ENCODE measurements around the gene ASL.
"Not testable (repeated sequence)": the region's sequence is repeated elsewhere in the genome, so short reads cannot be mapped to it uniquely, and the experiment has no call there.

Gene ASL

DNA sequence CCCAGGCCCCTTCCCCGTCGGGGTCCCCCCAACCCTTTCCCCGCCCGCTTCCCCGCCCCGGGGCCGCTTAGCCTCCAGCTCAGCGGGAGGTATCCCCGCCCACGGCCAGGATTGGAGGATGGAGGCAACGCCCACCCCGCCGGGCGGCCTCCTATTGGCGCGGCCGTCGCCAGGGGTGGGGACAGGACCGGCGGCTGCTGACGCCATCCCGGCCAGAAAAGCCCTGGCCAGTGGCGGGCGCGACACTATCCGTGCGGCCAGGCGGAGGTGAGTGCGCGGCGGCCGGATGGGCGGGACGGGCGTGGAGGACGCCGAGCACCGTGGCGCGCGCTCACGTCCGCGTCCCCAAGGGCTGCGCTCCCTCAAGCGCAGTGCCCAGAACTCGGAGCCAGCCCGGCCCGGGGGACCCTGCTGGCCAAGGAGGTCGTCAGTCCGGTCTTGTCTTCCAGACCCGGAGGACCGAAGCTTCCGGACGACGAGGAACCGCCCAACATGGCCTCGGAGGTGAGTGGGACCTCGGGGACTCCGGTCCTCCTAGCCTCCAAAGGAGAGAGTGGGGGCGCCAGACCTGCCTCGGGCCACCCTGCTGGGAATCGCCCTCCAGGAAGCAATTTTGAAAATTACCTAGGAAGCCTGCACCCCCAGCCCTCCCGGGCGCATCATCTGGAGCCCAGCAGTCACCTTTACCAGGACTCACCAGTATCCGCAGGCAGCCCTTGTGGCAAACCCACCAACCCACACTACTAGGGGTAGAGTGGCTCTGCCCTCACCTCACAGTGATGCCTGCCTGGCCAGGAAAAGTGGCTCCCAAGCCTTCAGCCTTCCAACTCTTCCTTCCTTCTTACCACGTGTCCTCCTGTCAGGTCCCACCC, at the start of gene ASL:
TSS of gene ASL (plus strand) at position 230 of the 872 bp plus-strand sequence. CDS start at position 493, 263 bp downstream.
- FAIRE-seq: peak; percentile 88
- peak; percentile 99 for DNase-seq (ENCODE audit: extremely low spot score, insufficient read length, low read depth)

DNA sequence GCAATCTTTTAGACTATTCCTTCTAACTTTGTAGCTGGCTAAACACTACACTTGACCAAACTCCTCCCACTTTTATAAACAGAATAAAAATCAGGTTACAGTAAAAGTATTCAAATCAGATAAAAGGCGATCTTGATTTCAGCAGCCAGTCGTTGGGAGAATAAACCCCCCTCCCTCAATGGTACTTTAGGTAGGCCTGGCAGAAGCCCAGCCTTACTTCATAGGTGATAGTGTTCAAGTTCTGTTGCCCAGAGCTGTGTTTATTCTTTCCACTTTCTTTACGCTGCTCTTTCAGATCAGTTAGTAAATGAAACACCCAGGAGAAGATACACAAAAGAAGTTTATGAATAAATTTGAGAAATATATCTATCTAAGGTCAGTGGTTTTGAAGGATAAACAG, 47.3 kb upstream of the ASL start:
- peak; percentile 35 for FAIRE-seq
- DNase-seq (ENCODE audit: extremely low spot score, insufficient read length, low read depth): not testable (repeated sequence)

- no peak for DNase-seq (ENCODE audit: extremely low spot score, insufficient read length, low read depth)
- peak; percentile 35 for FAIRE-seq
Measured at GRCh38 chr7:66033471-66034385, 41.9 kb upstream of the ASL start.

DNA sequence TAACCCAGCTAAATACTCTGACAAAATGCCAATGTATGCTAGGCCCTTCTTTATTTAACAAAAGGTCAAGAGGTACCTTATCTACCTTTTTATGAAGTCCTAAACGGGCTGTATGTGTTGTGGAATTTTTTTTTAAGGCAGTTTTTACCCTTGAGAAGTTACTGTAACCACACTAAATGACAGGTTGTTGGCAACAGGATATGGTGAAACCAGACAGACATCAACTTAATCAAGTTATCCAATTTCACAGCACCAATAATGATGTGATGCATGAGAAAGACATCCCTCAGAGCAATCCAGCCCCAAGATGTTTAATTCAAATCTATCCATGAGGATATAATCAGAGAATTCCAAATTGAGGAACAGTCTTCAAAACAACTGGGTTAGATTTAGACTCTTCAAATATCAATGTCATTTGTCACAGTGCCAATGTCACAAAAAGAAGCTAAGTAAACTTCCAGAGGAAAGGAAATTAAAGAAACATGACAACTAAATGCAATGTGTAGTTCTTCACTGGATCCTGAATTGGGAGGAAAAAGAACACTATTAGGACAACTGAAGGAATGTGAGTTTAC, 41.1 kb upstream of the ASL start:
- FAIRE-seq; DNase-seq (ENCODE audit: extremely low spot score, insufficient read length, low read depth): not testable (repeated sequence)

GRCh38 chr7:66036382-66036781, 39.2 kb upstream of the ASL start:
- DNase-seq (ENCODE audit: extremely low spot score, insufficient read length, low read depth): no peak
- FAIRE-seq: no peak

DNA sequence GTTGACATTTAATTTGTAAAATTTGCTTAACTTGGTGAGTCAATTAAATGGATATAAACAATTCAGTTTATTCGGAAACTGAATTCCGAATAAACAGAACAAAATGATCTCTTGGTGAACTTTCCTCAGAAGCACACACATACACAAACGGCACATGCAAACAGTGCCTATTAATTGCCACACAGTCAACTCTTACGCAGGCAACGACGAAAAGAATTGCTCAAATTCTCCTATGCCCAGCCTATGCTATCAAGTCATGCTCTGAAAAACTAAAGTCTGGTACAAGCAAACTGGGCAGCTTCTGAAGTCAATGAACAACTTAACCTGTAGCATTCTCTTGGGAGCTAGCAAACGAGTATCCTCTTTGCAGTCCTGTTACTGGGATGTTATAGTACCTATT, 38.8 kb upstream of the ASL start:
- FAIRE-seq: no peak
- DNase-seq (ENCODE audit: extremely low spot score, insufficient read length, low read depth): no peak

GRCh38 chr7:66039094-66039670, 36.4 kb upstream of the ASL start:
- no peak for FAIRE-seq

DNA sequence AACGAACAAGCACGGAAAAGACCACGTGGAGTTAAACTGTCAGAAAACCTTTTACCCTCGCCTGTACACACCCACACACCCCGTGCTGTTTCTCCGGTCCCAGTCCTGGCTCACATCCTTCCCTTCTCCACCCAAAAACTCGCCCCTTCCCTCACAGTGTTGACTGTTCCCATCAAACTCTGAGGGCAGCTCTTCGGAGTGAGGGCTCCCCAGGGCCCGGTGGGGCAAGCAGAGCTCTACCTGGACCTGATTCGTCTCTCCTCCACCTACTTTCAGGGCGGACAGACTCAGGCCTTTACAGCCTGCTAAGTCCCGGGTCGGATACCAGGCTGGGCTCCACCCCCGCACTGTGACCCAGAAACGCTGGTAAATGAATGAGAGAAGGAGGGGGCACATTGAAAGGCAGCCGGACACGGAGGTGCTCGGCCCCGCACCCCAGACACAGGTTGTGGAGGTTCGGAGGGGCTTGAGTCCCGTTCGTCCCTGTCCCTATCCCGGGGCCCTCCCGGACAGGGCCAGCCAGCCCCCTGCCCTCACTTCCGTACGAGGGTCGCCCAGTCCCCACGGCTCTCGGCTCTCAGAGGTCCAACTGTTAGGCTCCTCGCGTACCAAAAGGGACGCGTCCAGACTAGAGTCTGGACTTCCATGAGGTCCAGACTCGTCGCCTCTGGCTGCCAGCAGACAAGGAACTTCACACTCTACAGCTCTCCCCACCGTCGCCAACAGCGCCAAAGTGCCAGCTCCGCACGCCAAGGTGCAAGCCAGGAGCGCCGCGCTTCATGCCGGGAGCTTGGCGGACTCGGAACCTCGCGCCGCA, 31.7 kb upstream of the ASL start:
- DNase-seq (ENCODE audit: extremely low spot score, insufficient read length, low read depth) (no peak), FAIRE-seq (no peak)

More at GRCh38 chr7:66039094-66039670, 36.4 kb upstream of the ASL start:
- DNase-seq (ENCODE audit: extremely low spot score, insufficient read length, low read depth): no peak

DNA sequence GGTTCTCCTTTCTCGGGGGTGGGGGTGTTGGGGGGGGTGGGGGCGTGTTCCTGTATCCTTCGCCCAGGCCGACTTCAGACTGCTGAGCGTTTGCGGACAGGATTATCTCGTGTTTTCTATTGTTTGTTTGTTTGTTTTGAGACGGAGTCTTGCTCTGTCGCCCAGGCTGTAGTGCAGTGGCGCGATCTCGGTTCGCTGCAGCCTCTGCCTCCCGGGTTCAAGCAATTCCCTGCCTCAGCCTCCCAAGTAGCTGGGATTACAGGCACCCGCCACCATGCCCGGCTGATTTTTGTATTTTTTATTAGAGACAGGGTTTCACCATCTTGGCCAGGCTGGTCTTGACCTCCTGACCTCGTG, 31.1 kb upstream of the ASL start:
- FAIRE-seq; DNase-seq (ENCODE audit: extremely low spot score, insufficient read length, low read depth): not testable (repeated sequence)

- no peak for FAIRE-seq
- DNase-seq (ENCODE audit: extremely low spot score, insufficient read length, low read depth): no peak
Measured at GRCh38 chr7:66047426-66047825, 28.2 kb upstream of the ASL start.

GRCh38 chr7:66049886-66050285, 25.7 kb upstream of the ASL start:
- not testable (repeated sequence) for DNase-seq (ENCODE audit: extremely low spot score, insufficient read length, low read depth); FAIRE-seq

- FAIRE-seq (no peak), DNase-seq (ENCODE audit: extremely low spot score, insufficient read length, low read depth) (no peak)
Measured at GRCh38 chr7:66050337-66050957, 25.2 kb upstream of the ASL start.

DNA sequence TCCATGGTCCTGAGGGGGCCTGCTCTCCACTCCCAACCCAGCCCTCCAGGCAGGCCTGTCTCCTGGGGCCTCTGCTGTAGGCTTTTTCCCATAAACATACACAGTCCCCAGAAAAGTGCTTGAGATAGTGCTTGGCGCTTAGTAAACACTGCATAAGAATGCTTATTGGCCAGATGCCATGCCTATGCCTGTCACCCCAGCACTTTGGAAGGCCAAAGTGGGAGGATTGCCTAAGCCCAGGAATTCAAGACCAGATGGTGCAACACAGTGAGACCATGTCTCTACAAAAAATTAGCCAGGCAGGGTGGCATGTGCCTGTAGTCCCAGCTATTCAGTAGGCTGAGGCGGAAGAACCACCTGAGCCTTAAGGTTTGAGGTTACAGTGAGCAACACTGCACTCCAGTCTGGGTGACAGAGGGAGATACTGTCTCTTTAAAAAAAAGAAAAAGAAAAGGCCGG, 24.6 kb upstream of the ASL start:
- DNase-seq (ENCODE audit: extremely low spot score, insufficient read length, low read depth): no peak
- no peak for FAIRE-seq

- no peak for FAIRE-seq
- DNase-seq (ENCODE audit: extremely low spot score, insufficient read length, low read depth): no peak
Measured at GRCh38 chr7:66052447-66052846, 23.2 kb upstream of the ASL start.

- no peak for FAIRE-seq
Measured at GRCh38 chr7:66054063-66054462, 21.6 kb upstream of the ASL start.

DNA sequence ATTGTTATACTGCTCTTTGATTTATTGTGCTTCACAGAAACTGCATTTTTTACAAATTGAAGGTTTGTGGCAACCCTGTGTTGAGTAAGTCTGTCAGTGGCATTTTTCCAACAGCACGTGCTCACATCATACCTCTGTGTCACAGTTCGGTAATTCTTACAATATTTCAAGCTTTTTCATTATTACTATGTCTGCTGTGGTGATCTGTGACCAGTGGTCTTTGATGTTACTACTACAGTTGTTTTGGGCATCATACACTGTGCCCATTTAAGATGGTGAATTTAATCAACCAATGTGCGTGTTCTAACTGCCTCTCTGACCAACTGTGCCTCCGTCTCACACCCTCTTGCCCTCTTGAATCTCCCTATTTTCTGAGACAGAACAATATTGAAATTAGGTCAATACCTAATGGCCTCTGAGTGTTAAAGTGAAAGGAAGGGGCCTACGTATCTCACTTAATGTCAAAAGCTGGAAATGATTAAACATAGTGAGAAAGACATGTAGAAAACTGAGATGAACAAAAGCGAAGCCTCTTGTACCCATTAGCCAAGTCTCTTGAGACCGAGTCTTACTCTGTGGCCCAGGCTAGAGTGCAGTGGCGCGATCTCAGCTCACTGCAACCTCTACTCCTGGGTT, 20.2 kb upstream of the ASL start:
- DNase-seq (ENCODE audit: extremely low spot score, insufficient read length, low read depth) (no peak), FAIRE-seq (peak; percentile 86)

More at GRCh38 chr7:66054063-66054462, 21.6 kb upstream of the ASL start:
- no peak for DNase-seq (ENCODE audit: extremely low spot score, insufficient read length, low read depth)

GRCh38 chr7:66060796-66061195, 14.8 kb upstream of the ASL start:
- FAIRE-seq: no peak
- DNase-seq (ENCODE audit: extremely low spot score, insufficient read length, low read depth): no peak

DNA sequence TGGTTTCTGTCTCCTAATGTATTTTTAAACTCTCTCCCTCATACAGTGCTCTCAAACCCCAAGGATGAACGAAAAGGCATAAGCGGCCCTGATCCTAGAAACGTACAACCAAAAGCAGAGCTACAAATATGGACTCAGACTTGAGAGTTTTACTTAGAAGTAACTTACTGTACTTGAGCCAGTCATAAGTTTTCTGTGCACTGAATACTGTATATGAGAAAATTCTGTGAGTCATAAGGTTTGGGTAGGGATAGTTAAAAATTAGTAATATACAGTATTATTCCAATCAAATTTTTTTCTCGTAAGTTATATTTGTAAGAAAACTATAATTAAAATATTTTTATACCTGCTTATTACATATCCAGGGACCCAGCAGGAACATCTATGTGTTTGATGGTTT, 5.9 kb upstream of the ASL start:
- DNase-seq (ENCODE audit: extremely low spot score, insufficient read length, low read depth): no peak
- FAIRE-seq: no peak
